ENCODE measurements around the gene ZNF668.
"Not testable (repeated sequence)": the region's sequence is repeated elsewhere in the genome, so short reads cannot be mapped to it uniquely, and the experiment has no call there.

ZNF668 gene

GRCh38 chr16:31029272-31029671 lies 44.8 kb downstream of the ZNF668 start:
- TF ChIP-seq, protein P1, sequence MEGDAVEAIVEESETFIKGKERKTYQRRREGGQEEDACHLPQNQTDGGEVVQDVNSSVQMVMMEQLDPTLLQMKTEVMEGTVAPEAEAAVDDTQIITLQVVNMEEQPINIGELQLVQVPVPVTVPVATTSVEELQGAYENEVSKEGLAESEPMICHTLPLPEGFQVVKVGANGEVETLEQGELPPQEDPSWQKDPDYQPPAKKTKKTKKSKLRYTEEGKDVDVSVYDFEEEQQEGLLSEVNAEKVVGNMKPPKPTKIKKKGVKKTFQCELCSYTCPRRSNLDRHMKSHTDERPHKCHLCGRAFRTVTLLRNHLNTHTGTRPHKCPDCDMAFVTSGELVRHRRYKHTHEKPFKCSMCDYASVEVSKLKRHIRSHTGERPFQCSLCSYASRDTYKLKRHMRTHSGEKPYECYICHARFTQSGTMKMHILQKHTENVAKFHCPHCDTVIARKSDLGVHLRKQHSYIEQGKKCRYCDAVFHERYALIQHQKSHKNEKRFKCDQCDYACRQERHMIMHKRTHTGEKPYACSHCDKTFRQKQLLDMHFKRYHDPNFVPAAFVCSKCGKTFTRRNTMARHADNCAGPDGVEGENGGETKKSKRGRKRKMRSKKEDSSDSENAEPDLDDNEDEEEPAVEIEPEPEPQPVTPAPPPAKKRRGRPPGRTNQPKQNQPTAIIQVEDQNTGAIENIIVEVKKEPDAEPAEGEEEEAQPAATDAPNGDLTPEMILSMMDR (IDR thresholded peaks at IDR 0.05; ENCODE audit: control insufficient read depth, insufficient read depth, low read depth, low read length, missing control alignments): no peak
- DNase-seq (ENCODE audit: low read depth): no peak

GRCh38 chr16:31025339-31025738 lies 48.7 kb downstream of the ZNF668 start:
- TF ChIP-seq, protein P1 (IDR thresholded peaks at IDR 0.05; ENCODE audit: control insufficient read depth, insufficient read depth, low read depth, low read length, missing control alignments): no peak
- H3K4me3 ChIP-seq (ENCODE audit: control insufficient read depth, low read depth, low read length): no peak overlapping the region

More at GRCh38 chr16:31029272-31029671, 44.8 kb downstream of the ZNF668 start:
- H3K4me3 ChIP-seq (ENCODE audit: control insufficient read depth, low read depth, low read length): no peak overlapping the region

DNA sequence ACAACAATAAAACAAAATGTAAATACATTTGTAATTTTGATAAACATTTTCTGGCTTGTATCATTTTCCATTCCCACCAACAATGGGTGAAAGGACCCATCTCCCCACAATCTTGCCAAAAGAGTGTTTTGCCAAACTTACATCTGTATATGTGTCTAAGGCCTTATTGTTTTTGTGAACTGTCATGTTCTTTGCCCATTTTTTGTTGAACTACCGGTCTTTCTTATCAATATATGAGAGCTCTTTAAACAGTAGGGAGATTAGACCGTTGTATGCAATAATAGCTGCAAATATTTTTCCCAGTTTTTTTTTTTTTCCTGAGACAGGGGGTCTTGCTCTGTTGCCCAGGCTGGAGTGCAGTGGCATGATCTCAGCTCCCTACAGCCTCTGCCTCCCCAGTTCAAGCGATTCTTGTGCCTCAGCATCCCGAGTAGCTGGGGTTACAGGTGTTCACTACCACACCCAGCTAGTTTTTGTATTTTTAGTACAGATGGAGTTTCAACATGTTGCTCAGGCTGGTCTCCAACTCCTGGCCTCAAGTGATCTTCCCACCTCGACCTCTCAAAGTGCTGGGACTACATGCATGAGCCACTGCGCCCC lies 50.3 kb downstream of the ZNF668 start:
- DNase-seq (ENCODE audit: low read depth): no peak
- H3K4me3 ChIP-seq (ENCODE audit: control insufficient read depth, low read depth, low read length): no peak overlapping the region
- TF ChIP-seq, protein P1 (IDR thresholded peaks at IDR 0.05; ENCODE audit: control insufficient read depth, insufficient read depth, low read depth, low read length, missing control alignments): no peak

More at GRCh38 chr16:31025339-31025738, 48.7 kb downstream of the ZNF668 start:
- no peak for DNase-seq (ENCODE audit: low read depth)

DNA sequence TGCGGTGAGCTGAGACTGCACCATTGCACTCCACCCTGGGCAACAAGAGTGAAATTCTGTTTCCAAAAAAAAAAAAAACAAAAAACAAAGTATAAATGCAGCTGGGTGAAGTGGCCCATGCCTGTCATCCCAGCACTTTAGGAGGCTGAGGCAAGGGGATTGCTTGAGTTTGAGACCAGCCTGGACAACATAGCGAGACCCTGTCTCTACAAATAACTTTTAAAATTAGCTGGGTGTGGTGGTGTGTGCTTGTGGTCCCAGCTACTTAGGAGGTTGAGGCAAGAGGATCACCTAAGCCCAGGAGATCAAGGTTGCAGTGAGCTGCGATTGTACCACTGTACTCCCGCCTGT lies 50.8 kb downstream of the ZNF668 start:
- H3K4me3 ChIP-seq (ENCODE audit: control insufficient read depth, low read depth, low read length): no peak overlapping the region
- TF ChIP-seq, protein P1 (IDR thresholded peaks at IDR 0.05; ENCODE audit: control insufficient read depth, insufficient read depth, low read depth, low read length, missing control alignments): no peak
- DNase-seq (ENCODE audit: low read depth): no peak

DNA sequence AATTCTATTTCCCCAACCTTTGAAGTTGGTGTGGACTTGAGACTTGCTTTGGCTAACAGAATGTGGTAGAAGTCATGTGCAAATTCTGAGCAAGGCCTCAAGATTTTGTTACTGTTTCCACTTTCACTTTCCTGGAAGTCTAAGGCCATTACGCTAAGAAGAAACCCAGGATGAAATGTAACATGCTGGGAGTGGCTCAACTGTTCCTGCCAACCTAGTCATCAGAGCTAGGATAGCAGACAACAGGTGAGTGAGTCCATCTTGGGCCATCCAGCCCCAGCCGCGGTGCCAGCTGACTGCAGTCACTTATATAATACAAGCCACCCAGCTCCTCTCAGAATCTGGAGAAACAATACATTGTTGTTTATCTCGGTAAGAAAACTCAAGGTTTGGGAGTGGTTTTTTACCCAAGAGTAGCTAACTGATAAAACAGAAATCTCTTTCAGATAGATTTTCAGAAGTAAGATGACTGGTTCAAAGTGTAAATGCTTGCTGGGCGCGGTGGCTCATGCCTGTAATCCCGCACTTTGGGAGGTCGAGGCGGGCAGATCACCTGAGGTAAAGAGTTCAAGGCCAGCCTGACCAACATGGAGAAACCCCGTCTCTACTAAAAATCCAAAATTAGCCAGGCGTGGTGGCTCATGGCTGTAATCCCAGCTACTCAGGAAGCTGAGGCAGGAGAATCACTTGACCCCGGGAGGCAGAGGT lies 51.3 kb downstream of the ZNF668 start:
- H3K4me3 ChIP-seq (ENCODE audit: control insufficient read depth, low read depth, low read length): no peak overlapping the region
- no peak for DNase-seq (ENCODE audit: low read depth)
- TF ChIP-seq, protein P1 (IDR thresholded peaks at IDR 0.05; ENCODE audit: control insufficient read depth, insufficient read depth, low read depth, low read length, missing control alignments): no peak

DNA sequence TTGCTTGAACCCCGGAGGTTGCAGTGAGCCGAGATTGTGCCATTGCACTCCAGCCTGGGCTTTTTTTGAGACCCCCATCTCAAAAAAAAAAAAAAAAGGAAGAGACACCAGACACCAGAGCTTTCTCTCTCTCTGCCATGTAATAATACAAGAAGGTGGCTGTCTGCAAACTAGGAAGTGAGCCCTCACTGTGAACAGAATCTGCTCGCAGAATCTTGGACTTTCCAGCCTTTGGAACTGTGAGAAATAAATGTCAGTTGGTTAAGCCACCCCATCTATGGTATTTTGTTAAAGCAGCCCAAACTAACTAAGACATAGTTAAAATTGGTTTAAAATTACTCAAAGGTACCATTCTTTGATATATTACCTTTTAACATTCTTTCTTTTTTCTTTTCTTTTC lies 53.5 kb downstream of the ZNF668 start:
- TF ChIP-seq, protein P1 (IDR thresholded peaks at IDR 0.05; ENCODE audit: control insufficient read depth, insufficient read depth, low read depth, low read length, missing control alignments): no peak
- H3K4me3 ChIP-seq (ENCODE audit: control insufficient read depth, low read depth, low read length): no peak overlapping the region
- DNase-seq (ENCODE audit: low read depth): no peak

DNA sequence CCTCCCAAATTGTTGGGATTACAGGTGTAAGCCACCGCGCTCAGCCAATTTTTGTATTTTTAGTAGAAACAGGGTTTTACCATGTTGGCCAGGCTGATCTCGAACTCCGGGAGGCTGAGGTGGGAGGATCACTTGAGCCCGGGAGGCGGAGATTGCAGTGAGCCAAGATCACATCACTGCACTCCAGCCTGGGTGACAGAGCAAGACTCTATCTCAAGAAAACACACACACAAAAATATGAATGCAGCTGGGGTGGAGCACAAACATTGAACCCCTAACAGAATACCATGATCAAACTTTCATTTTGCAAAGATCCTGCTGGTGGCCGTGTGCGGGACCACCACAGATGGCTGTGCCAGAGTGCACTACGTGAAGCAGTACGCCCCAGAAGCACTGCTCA lies 56.3 kb downstream of the ZNF668 start:
- H3K4me3 ChIP-seq (ENCODE audit: control insufficient read depth, low read depth, low read length); DNase-seq (ENCODE audit: low read depth): not testable (repeated sequence)
